ENCODE data around the gene CIRBP. TPM values are rescaled to one million over a fixed set of nuclear protein-coding genes. Genes with fewer than 3 reads are reported as not detected.

Gene CIRBP
- polyA plus RNA-seq, 2 donors, result 231 to 265 TPM

DNA sequence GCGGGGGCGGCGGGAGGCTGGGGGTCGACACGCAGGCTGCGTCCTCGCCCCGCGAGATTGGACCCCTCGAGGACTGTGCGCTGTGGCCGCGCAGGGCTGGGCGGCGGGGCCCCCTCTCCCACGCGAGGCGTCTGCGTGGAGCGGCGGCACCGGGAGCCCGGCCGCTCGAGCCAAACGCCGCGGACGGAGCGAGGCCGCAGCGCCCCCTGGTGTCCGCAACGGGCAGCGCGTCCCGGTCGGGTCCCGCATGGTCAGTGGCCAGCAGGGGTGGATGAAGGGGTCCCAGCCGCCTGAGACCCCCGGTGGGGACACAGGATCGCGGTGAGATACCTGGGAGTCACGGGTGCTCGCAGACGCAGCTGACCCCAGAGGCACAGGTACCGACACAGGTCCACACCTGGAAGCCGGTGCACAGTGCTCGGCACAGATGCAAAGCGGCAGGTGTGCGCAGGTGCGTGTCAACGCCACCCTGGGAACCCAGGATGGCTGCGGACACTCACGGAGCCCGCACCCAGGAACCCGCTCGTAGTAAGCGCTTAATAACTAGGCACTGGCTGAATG lies 2.1 kb upstream of the CIRBP start:
- peaks cover under 1 to 13% of the 10 kb centered on the region in 2 donors for H3K36me3 ChIP-seq (ENCODE audit: control insufficient read depth in 2 of 2, insufficient read depth in 2 of 2, low read length in 1 of 2)
- peaks cover 14 to 59% of the 10 kb centered on the region in 2 donors for H3K4me1 ChIP-seq (ENCODE audit: control insufficient read depth in 2 of 2, insufficient read depth in 2 of 2, low read length in 1 of 2)
- WGBS, 2 donors, result 1% methylated on average over 59 of the region's 59 CpGs
- H3K27me3 ChIP-seq (ENCODE audit: control insufficient read depth in 1 of 2, insufficient read depth in 2 of 2, low read length in 2 of 2), result no peaks in the 10 kb centered on the region
- peak overlapping the region; percentile 42 to 50 for H3K4me3 ChIP-seq (ENCODE audit: low read depth in 1 of 2, low read length in 2 of 2)
- H3K27ac ChIP-seq (ENCODE audit: low read depth in 2 of 2, low read length in 1 of 2), result peak overlapping the region; percentile 93 to 94
- no peaks in the 10 kb centered on the region for H3K9me3 ChIP-seq (ENCODE audit: control insufficient read depth in 2 of 2, insufficient read depth in 1 of 2, low read depth in 1 of 2, low read length in 1 of 2)

- Histone ChIP-seq H3K4me3 (ENCODE audit: low read depth in 1 of 2, low read length in 2 of 2) (peak overlapping the region in 1 of 2 donors; percentile 50), H3K36me3 (ENCODE audit: control insufficient read depth in 2 of 2, insufficient read depth in 2 of 2, low read length in 1 of 2) (peaks cover 3 to 18% of the 10 kb centered on the region in 2 donors), H3K27ac (ENCODE audit: low read depth in 2 of 2, low read length in 1 of 2) (peak overlapping the region in 1 of 2 donors; percentile 35), H3K27me3 (ENCODE audit: control insufficient read depth in 1 of 2, insufficient read depth in 2 of 2, low read length in 2 of 2) (no peaks in the 10 kb centered on the region), H3K4me1 (ENCODE audit: control insufficient read depth in 2 of 2, insufficient read depth in 2 of 2, low read length in 1 of 2) (peaks cover 12 to 60% of the 10 kb centered on the region in 2 donors), H3K9me3 (ENCODE audit: control insufficient read depth in 2 of 2, insufficient read depth in 1 of 2, low read depth in 1 of 2, low read length in 1 of 2) (no peaks in the 10 kb centered on the region)
- WGBS, 2 donors, result 26 to 33% methylated on average over 33 to 35 of the region's 35 CpGs
These were observed 1.5 kb upstream of the CIRBP start for GRCh38 chr19:1267477-1268225.

GRCh38 chr19:1268226-1269064 lies 687 bp upstream of the CIRBP start:
- Histone ChIP-seq H3K27me3 (ENCODE audit: control insufficient read depth in 1 of 2, insufficient read depth in 2 of 2, low read length in 2 of 2) (no peaks in the 10 kb centered on the region), H3K9me3 (ENCODE audit: control insufficient read depth in 2 of 2, insufficient read depth in 1 of 2, low read depth in 1 of 2, low read length in 1 of 2) (no peaks in the 10 kb centered on the region), H3K4me1 (ENCODE audit: control insufficient read depth in 2 of 2, insufficient read depth in 2 of 2, low read length in 1 of 2) (peaks cover 9 to 62% of the 10 kb centered on the region in 2 donors), H3K4me3 (ENCODE audit: low read depth in 1 of 2, low read length in 2 of 2) (peak overlapping the region in 1 of 2 donors; percentile 59), H3K36me3 (ENCODE audit: control insufficient read depth in 2 of 2, insufficient read depth in 2 of 2, low read length in 1 of 2) (peaks cover 3 to 26% of the 10 kb centered on the region in 2 donors), H3K27ac (ENCODE audit: low read depth in 2 of 2, low read length in 1 of 2) (peak overlapping the region; percentile 60 to 88)
- 47 to 55% methylated on average over 40 of the region's 40 CpGs for WGBS, 2 donors

DNA sequence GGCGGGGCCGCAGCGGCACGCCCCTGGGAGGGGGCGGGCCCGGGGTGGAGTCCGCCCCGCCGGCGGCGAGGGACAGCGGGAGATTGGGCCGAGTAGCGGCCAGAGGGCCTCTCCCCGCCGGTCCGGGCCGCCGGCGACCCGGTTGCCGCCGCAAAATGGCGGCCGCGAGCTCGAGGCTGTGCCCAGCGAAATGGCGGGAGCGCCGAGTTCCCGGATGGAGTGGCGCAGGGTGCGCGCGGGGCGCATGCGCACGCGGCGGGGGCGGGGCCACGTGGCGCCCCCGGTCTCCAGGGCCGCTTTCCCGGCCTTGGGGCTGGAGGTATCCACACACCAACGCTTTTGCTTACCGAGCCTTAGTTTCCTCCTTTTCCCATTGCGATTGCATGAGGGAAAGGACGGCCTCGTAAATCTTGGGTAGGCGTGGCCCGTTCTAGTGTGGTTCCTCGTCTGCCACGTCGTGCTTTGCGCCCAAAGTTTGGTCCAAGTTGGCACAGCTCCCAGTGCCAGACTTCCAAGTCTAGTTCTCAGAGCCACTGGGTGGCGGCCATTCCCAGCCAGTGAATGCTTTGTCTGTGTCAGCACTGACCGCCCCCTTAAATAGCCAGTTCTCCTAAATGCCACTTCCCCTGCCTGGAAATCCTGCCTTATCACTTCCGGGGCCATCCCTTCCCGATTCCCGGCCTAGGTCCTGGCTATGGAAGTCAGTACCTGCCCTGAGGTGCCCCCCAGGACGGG lies 513 bp downstream of the CIRBP start:
- H3K36me3 ChIP-seq (ENCODE audit: control insufficient read depth in 2 of 2, insufficient read depth in 2 of 2, low read length in 1 of 2), result peaks cover 3 to 33% of the 10 kb centered on the region in 2 donors
- WGBS, 2 donors, result 0 to 1% methylated on average over 24 to 64 of the region's 64 CpGs

GRCh38 chr19:1270213-1270853 lies 1.2 kb downstream of the CIRBP start:
- WGBS, 2 donors, result 14 to 16% methylated on average over 8 of the region's 8 CpGs
- Histone ChIP-seq H3K27me3 (ENCODE audit: control insufficient read depth in 1 of 2, insufficient read depth in 2 of 2, low read length in 2 of 2) (no peaks in the 10 kb centered on the region), H3K36me3 (ENCODE audit: control insufficient read depth in 2 of 2, insufficient read depth in 2 of 2, low read length in 1 of 2) (peaks cover 3 to 38% of the 10 kb centered on the region in 2 donors), H3K4me3 (ENCODE audit: low read depth in 1 of 2, low read length in 2 of 2) (peak overlapping the region; percentile 59 to 72), H3K9me3 (ENCODE audit: control insufficient read depth in 2 of 2, insufficient read depth in 1 of 2, low read depth in 1 of 2, low read length in 1 of 2) (no peaks in the 10 kb centered on the region), H3K4me1 (ENCODE audit: control insufficient read depth in 2 of 2, insufficient read depth in 2 of 2, low read length in 1 of 2) (peaks cover 9 to 56% of the 10 kb centered on the region in 2 donors), H3K27ac (ENCODE audit: low read depth in 2 of 2, low read length in 1 of 2) (peak overlapping the region; percentile 100)

More for the DNA sequence above, 513 bp downstream of the CIRBP start:
- H3K9me3 ChIP-seq (ENCODE audit: control insufficient read depth in 2 of 2, insufficient read depth in 1 of 2, low read depth in 1 of 2, low read length in 1 of 2), result no peaks in the 10 kb centered on the region
- peaks cover 9 to 63% of the 10 kb centered on the region in 2 donors for H3K4me1 ChIP-seq (ENCODE audit: control insufficient read depth in 2 of 2, insufficient read depth in 2 of 2, low read length in 1 of 2)
- H3K27me3 ChIP-seq (ENCODE audit: control insufficient read depth in 1 of 2, insufficient read depth in 2 of 2, low read length in 2 of 2), result no peaks in the 10 kb centered on the region
- H3K4me3 ChIP-seq (ENCODE audit: low read depth in 1 of 2, low read length in 2 of 2), result peak overlapping the region; percentile 59 to 72
- peak overlapping the region; percentile 100 for H3K27ac ChIP-seq (ENCODE audit: low read depth in 2 of 2, low read length in 1 of 2)

- 36 to 38% methylated on average over 26 of the region's 26 CpGs for WGBS, 2 donors
- H3K36me3 ChIP-seq (ENCODE audit: control insufficient read depth in 2 of 2, insufficient read depth in 2 of 2, low read length in 1 of 2), result peaks cover 3 to 38% of the 10 kb centered on the region in 2 donors
- peak overlapping the region; percentile 100 for H3K27ac ChIP-seq (ENCODE audit: low read depth in 2 of 2, low read length in 1 of 2)
- H3K9me3 ChIP-seq (ENCODE audit: control insufficient read depth in 2 of 2, insufficient read depth in 1 of 2, low read depth in 1 of 2, low read length in 1 of 2), result no peaks in the 10 kb centered on the region
- H3K4me1 ChIP-seq (ENCODE audit: control insufficient read depth in 2 of 2, insufficient read depth in 2 of 2, low read length in 1 of 2), result peaks cover 6 to 51% of the 10 kb centered on the region in 2 donors
- peak overlapping the region; percentile 26 to 59 for H3K4me3 ChIP-seq (ENCODE audit: low read depth in 1 of 2, low read length in 2 of 2)
- no peaks in the 10 kb centered on the region for H3K27me3 ChIP-seq (ENCODE audit: control insufficient read depth in 1 of 2, insufficient read depth in 2 of 2, low read length in 2 of 2)
These were observed 1.9 kb downstream of the CIRBP start for GRCh38 chr19:1270854-1271527.

GRCh38 chr19:1271528-1272422 lies 2.6 kb downstream of the CIRBP start:
- 57 to 61% methylated on average over 34 to 37 of the region's 37 CpGs for WGBS, 2 donors
- peaks cover 6 to 55% of the 10 kb centered on the region in 2 donors for H3K4me1 ChIP-seq (ENCODE audit: control insufficient read depth in 2 of 2, insufficient read depth in 2 of 2, low read length in 1 of 2)
- peaks cover 3 to 40% of the 10 kb centered on the region in 2 donors for H3K36me3 ChIP-seq (ENCODE audit: control insufficient read depth in 2 of 2, insufficient read depth in 2 of 2, low read length in 1 of 2)
- peak overlapping the region in 1 of 2 donors; percentile 100 for H3K27ac ChIP-seq (ENCODE audit: low read depth in 2 of 2, low read length in 1 of 2)
- H3K9me3 ChIP-seq (ENCODE audit: control insufficient read depth in 2 of 2, insufficient read depth in 1 of 2, low read depth in 1 of 2, low read length in 1 of 2), result no peaks in the 10 kb centered on the region
- H3K4me3 ChIP-seq (ENCODE audit: low read depth in 1 of 2, low read length in 2 of 2), result peak overlapping the region; percentile 8 to 59
- H3K27me3 ChIP-seq (ENCODE audit: control insufficient read depth in 1 of 2, insufficient read depth in 2 of 2, low read length in 2 of 2), result no peaks in the 10 kb centered on the region

All from esophagus (tissue), 2 donors.